ENCODE measurements around the gene MMS19.

Gene MMS19

GRCh38 chr10:97522937-97523336 is 24.7 kb upstream of the MMS19 start:
- no peak overlapping the region for H3K9ac ChIP-seq (ENCODE audit: low read length)
- TF ChIP-seq CTCF (IDR thresholded peaks at IDR 0.05; ENCODE audit: insufficient read depth, low read length, poor library complexity, severe bottlenecking) (no peak), EZH2phosphoT487 (conservative IDR thresholded peaks at IDR 0.05; ENCODE audit: low read length) (no peak)
- H3K4me2 ChIP-seq (ENCODE audit: low read depth, low read length, poor library complexity, severe bottlenecking) = no peak overlapping the region
- no peaks in the 10 kb centered on the region for H3K27me3 ChIP-seq (ENCODE audit: low read length)
- no peaks in the 10 kb centered on the region for H3K9me3 ChIP-seq (ENCODE audit: insufficient read depth, low read length)
- H3F3A ChIP-seq (ENCODE audit: insufficient read depth) = no peaks in the 10 kb centered on the region
- H3K79me2 ChIP-seq (ENCODE audit: insufficient read depth, low read length) = no peaks in the 10 kb centered on the region
- no peaks in the 10 kb centered on the region for H3K36me3 ChIP-seq (ENCODE audit: low read length)
- H3K4me3 ChIP-seq (ENCODE audit: insufficient read depth, low read length, poor library complexity, severe bottlenecking) = no peak overlapping the region
- H3K27ac ChIP-seq (ENCODE audit: low read depth, low read length) = no peak overlapping the region
- H2AFZ ChIP-seq (ENCODE audit: low read depth, low read length, severe bottlenecking) = no peak overlapping the region
- H3K9me2 ChIP-seq (replicated peaks; ENCODE audit: insufficient read depth, low read length) = no peaks in the 10 kb centered on the region
- H4K20me1 ChIP-seq (ENCODE audit: low read depth, low read length) = no peaks in the 10 kb centered on the region

- no peaks in the 10 kb centered on the region for H3K79me2 ChIP-seq (ENCODE audit: insufficient read depth, low read length)
- no peaks in the 10 kb centered on the region for H4K20me1 ChIP-seq (ENCODE audit: low read depth, low read length)
- no peak overlapping the region for H3K9ac ChIP-seq (ENCODE audit: low read length)
- no peaks in the 10 kb centered on the region for H3F3A ChIP-seq (ENCODE audit: insufficient read depth)
- H3K9me2 ChIP-seq (replicated peaks; ENCODE audit: insufficient read depth, low read length) = no peaks in the 10 kb centered on the region
- no peaks in the 10 kb centered on the region for H3K9me3 ChIP-seq (ENCODE audit: insufficient read depth, low read length)
- no peak overlapping the region for H3K4me3 ChIP-seq (ENCODE audit: insufficient read depth, low read length, poor library complexity, severe bottlenecking)
- H3K4me2 ChIP-seq (ENCODE audit: low read depth, low read length, poor library complexity, severe bottlenecking) = no peak overlapping the region
- H2AFZ ChIP-seq (ENCODE audit: low read depth, low read length, severe bottlenecking) = no peak overlapping the region
- H3K36me3 ChIP-seq (ENCODE audit: low read length) = no peaks in the 10 kb centered on the region
- no peak overlapping the region for H3K27ac ChIP-seq (ENCODE audit: low read depth, low read length)
- H3K27me3 ChIP-seq (ENCODE audit: low read length) = no peaks in the 10 kb centered on the region
- no peak for TF ChIP-seq EZH2phosphoT487 (conservative IDR thresholded peaks at IDR 0.05; ENCODE audit: low read length)
- no peak for TF ChIP-seq CTCF (IDR thresholded peaks at IDR 0.05; ENCODE audit: insufficient read depth, low read length, poor library complexity, severe bottlenecking)
Measured at GRCh38 chr10:97522071-97522470, 23.8 kb upstream of the MMS19 start.

- Histone ChIP-seq H3K4me3 (ENCODE audit: insufficient read depth, low read length, poor library complexity, severe bottlenecking) (no peak overlapping the region), H3K79me2 (ENCODE audit: insufficient read depth, low read length) (no peaks in the 10 kb centered on the region), H3K4me2 (ENCODE audit: low read depth, low read length, poor library complexity, severe bottlenecking) (no peak overlapping the region), H3K27ac (ENCODE audit: low read depth, low read length) (no peak overlapping the region), H3K9ac (ENCODE audit: low read length) (no peak overlapping the region), H3K9me3 (ENCODE audit: insufficient read depth, low read length) (no peaks in the 10 kb centered on the region), H3K36me3 (ENCODE audit: low read length) (no peaks in the 10 kb centered on the region), H3F3A (ENCODE audit: insufficient read depth) (no peaks in the 10 kb centered on the region), H3K27me3 (ENCODE audit: low read length) (no peaks in the 10 kb centered on the region), H4K20me1 (ENCODE audit: low read depth, low read length) (no peaks in the 10 kb centered on the region), H2AFZ (ENCODE audit: low read depth, low read length, severe bottlenecking) (no peak overlapping the region), H3K9me2 (replicated peaks; ENCODE audit: insufficient read depth, low read length) (no peaks in the 10 kb centered on the region)
- TF ChIP-seq CTCF (IDR thresholded peaks at IDR 0.05; ENCODE audit: insufficient read depth, low read length, poor library complexity, severe bottlenecking) = no peak
- TF ChIP-seq EZH2phosphoT487 (conservative IDR thresholded peaks at IDR 0.05; ENCODE audit: low read length) = no peak
Measured at GRCh38 chr10:97520978-97521761, 22.9 kb upstream of the MMS19 start.

All from SU-DHL-6 (cell line).